Stimulated activated naive CD8-positive, alpha-beta T cell treated with anti-CD3 and anti-CD28 coated beads, Interleukin-15, Interleukin-2, amounts not matched to agents 100 ng/mL and 50 ng/mL, for 24 hours (primary cell): Measurements from ENCODE around the gene RAB31.
A peak's percentile ranks its signal among the peaks of the same experiment; 100 is the strongest.

Source experiments
- H3K27ac Mint-ChIP-seq: one replicate; pipeline ENCODE4 v1.8.0; 2021; ENCODE audit warnings: mild to moderate bottlenecking, mixed read lengths
- H3K27me3 Mint-ChIP-seq: one replicate; pipeline ENCODE4 v1.8.0; 2021; ENCODE audit warnings: mixed read lengths
- H3K36me3 Mint-ChIP-seq: one replicate; pipeline ENCODE4 v1.8.0; 2021; ENCODE audit warnings: low read depth, mixed read lengths
- H3K4me1 Mint-ChIP-seq: one replicate; pipeline ENCODE4 v1.8.0; 2021; ENCODE audit warnings: low read depth, mixed read lengths
- H3K4me3 Mint-ChIP-seq: one replicate; pipeline ENCODE4 v1.8.0; 2021; ENCODE audit warnings: mild to moderate bottlenecking, mixed read lengths
- H3K9me3 Mint-ChIP-seq: one replicate; pipeline ENCODE4 v1.8.0; 2021; ENCODE audit warnings: mixed read lengths

RAB31 gene

DNA sequence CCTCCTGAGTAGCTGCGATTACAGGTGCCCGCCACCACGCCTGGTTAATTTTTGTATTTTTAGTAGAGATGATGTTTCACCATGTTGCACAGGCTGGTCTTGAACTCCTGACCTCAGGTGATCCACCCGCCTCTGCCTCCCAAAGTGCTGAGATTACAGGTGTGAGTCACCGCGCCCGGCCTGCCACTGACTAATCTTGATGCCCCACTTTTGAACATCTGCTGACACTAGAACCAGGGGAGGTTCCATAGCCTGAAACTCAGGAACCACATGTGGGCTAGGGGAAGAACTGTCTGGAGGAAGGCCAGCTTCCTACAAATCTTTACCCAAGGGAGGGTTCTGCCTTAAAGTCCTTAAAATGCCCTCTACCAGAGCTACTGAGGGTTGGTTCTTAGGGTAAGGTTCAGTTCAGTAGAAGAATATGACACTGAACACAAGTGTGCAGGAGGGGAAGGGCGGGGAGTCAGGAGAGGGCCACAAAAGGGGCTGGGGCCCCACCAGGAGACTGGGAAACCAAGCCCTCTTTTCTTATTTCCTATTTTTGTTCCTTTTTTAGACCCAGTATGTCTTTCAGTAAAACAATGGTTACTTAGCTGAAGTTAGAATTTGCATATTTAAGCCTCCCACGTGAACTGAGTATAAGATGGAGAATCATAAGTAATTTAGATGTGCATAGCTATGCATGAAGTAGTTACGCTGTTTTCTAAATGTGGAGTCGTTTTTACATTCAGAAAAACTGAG lies 6.3 kb upstream of the RAB31 start:
- H3K36me3 Mint-ChIP-seq, result no peaks in the 10 kb centered on the region
- H3K9me3 Mint-ChIP-seq, result no peaks in the 10 kb centered on the region
- H3K4me1 Mint-ChIP-seq, result peaks cover 3% of the 10 kb centered on the region
- H3K27ac Mint-ChIP-seq, result no peak overlapping the region
- peaks cover 38% of the 10 kb centered on the region for H3K27me3 Mint-ChIP-seq
- no peak overlapping the region for H3K4me3 Mint-ChIP-seq

DNA sequence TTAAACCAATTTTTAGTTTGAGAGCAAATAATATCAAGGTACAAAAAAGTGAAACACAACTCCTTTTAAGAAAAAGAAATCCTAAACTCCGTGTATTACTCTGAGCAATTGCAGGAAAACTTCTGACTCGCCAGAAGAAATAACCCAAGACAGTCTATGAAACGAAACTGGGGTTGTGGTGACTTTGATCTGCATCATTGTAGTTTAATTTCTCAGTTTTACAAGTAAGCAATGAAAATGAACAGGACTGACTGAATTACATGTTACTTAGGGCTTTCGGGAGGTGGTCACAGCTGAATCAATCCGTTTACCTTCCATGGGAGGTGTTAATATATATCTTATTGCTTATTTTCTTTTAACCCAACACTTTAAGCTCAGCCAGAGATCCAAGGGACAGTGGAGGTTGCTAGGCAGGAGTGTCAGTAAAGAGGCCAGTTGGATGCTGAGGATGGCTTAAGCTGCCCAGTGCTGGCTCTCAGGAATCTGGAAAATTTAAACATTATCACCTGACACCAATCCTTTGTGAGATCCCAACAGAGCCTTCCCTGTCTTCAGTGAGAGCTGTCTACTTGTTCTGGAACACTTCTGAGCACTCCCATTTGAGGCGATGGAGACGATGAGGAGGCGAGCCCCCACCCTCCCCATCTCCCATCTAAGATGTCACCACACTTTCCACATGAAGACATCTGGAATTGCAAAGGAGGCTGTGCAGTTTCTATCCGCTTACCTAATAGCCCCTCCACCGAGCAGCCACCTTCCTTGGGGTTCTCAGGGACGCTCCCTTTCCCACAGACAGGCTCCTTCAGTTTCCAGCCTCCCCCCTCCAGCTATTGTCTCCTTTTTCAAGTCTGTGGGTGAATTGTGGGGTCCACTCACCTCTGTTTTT lies 3.6 kb upstream of the RAB31 start:
- no peaks in the 10 kb centered on the region for H3K36me3 Mint-ChIP-seq
- peaks cover 9% of the 10 kb centered on the region for H3K4me1 Mint-ChIP-seq
- peaks cover 51% of the 10 kb centered on the region for H3K27me3 Mint-ChIP-seq
- H3K27ac Mint-ChIP-seq, result no peak overlapping the region
- no peak overlapping the region for H3K4me3 Mint-ChIP-seq
- no peaks in the 10 kb centered on the region for H3K9me3 Mint-ChIP-seq

DNA sequence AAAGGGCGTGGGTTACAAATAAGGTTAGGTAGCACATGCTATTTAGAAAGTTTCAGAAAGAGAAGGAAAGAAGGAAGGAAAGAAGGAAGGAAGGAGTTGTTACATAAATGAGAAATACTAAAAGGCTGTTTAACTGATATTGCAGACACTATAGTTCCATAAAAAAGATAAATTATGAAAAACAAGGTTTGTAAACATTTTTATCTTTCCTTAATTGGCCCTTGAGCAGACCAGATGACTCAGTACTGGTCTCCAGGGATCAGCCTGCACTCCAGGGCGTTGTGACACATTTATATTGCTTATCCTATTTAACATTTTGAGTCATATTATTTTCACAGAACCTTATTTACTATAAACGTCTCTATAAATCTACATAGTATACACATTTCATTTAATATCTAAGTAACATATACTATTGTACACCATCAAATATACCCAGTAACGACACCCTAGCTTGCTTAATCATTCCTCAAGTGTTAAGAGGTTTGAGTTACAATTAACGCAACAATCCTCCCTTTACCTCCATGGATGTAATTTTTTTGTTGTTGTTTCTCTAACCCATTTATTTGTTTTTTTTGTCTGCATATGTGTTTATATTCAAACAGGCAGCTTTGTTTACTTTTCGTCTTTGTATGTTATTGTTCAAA lies 2.8 kb upstream of the RAB31 start:
- Mint-ChIP-seq H3K36me3 (no peaks in the 10 kb centered on the region), H3K4me1 (peaks cover 15% of the 10 kb centered on the region), H3K9me3 (no peaks in the 10 kb centered on the region), H3K4me3 (no peak overlapping the region), H3K27me3 (peaks cover 59% of the 10 kb centered on the region), H3K27ac (no peak overlapping the region)

DNA sequence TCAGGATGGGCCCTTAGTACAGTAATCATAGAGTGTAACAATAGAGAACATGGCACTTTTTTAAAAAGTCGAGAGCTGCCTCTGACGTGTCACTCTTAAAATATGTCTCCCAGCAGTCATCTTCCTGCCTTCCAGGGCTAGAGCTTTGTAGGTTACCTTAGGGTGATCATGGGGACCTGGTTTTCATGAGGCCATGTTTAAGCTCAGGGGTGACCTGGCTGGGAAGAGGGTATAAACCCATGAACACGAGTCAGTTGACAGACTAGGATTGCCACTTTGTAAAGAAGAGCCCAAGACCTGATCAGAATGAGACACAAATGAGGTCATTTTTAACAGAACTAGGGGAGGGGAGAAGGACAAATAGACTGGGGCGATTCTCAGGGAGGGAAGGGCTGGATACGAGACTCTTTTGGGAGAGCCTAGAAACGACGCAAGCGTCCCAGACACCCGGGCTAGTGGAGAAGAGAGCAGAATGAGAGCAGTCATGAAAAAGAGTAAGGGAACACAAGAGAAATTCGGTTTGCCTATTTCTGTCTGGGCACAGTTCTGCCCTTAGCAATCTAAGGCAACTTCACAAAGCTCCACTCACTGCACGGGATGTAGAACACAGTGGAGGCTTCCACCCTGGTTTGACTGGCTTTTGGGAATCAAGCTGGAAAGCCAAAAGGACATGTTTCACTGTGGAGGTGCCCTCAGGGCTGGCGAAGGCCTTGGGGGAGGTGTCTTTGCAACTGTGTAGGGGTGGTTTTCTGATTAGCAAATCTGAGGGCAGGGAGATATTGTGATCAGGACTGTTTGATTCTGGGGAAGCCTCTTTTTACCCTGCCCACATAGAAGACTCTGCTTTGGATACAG lies 1.8 kb upstream of the RAB31 start:
- peaks cover 66% of the 10 kb centered on the region for H3K27me3 Mint-ChIP-seq
- no peaks in the 10 kb centered on the region for H3K9me3 Mint-ChIP-seq
- H3K4me3 Mint-ChIP-seq, result no peak overlapping the region
- no peaks in the 10 kb centered on the region for H3K36me3 Mint-ChIP-seq
- no peak overlapping the region for H3K27ac Mint-ChIP-seq
- peaks cover 25% of the 10 kb centered on the region for H3K4me1 Mint-ChIP-seq

DNA sequence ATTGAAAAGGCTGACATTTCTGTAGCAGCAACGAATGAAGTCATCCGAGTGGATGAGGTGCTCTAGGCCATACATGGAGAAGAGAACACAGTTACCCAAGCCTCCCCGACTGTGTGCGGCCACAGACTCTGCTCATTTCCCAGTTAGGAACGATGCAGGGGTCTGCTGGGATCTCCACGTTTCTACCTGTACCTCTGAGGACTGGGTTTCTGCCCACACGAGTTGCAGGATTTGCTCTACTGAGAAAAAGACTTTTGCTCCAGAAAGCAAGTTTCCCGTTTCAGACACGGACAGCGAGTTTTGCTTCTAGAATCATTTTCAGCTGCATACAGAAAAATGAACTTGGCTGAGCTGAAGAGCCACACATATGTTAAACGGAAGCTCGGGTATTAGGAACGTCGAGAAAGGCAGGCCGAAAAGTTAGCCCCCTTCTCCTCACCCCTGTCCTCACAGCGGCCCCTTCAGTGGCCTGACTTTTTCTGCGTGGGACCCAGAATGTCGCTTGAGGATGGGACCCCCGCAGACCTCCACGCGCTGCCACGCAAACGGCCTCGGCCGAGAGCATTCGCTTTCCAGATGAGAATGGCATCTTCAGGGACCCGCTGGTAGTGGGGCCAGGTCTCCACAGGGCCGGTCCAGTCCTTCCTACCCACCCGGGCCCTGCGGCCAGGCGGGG lies 582 bp upstream of the RAB31 start:
- H3K4me1 Mint-ChIP-seq, result peaks cover 27% of the 10 kb centered on the region
- peak overlapping the region; percentile 70 for H3K4me3 Mint-ChIP-seq
- H3K9me3 Mint-ChIP-seq, result no peaks in the 10 kb centered on the region
- no peak overlapping the region for H3K27ac Mint-ChIP-seq
- peaks cover 76% of the 10 kb centered on the region for H3K27me3 Mint-ChIP-seq
- H3K36me3 Mint-ChIP-seq, result no peaks in the 10 kb centered on the region

DNA sequence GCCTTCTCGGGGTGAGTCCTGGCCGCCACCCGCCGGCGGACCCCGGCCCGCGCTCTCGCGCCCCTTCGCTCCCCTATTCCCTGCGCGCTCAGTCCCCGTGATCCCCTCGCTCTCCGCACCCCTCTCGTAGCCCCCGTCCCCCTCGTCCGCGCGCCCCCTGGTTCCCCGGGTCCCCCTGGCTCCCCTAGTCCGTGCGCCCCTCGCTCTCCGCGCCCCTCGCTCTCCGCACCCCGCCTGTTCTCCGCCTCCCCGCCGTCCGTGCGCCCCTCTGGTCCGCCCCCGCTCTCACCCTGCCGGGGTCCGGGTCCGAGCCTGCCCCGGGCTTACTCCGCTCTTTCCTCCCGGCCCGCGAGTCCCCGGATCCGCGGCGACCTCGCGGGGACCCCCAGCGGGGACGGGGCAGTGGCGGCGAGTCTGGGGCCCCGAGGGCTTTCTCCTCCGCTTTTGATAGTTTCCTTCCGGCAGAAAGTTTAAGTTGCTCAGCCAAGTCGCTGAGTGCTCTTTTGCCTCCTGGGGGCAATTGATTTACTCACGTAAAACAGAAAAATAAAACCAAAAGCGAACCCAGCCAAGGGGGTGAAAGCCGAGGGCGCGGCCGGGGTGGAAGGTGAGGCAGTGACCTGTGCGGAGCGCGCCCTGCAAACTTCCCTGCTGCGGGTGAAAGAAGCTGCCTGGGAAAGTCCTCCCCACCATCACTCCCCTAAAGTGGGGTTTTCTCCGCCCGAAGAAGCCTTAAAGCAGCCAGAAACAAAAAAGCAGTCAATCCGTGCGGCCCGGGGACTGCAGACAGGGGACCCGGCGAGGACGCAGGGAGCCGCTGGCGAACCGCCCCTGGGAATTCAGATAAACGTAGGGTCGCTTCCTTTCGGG lies 568 bp downstream of the RAB31 start:
- Mint-ChIP-seq H3K27me3 (peaks cover 83% of the 10 kb centered on the region), H3K4me1 (peaks cover 27% of the 10 kb centered on the region), H3K27ac (no peak overlapping the region), H3K9me3 (no peaks in the 10 kb centered on the region), H3K36me3 (no peaks in the 10 kb centered on the region), H3K4me3 (peak overlapping the region; percentile 82)

DNA sequence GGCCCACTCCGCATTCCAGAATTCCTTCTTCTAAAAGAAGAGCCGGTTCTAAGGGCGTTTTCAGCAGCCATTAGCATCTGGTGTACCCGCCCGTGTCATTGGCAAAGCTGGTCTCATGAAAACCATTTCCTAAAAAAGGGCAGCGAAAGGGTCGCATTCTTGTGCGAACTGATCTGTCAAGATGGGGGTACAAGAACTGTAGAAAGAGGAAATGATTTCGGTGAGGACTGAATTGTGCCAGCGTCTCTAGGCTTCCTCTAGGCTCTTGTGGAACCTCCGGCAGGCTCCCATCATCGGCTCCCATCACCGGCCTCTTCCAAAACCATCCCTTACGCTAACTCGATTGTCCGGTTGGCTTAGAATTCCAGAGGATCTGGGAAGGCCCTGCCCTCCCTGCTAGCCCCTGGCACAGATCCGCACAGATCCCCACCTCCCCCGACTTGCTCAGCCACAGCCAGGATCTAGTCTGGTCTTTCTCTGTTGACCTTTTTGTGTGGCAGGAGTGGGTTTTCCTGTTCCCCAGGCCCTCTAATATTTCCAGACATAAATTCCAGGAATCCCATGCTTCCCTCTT lies 1.3 kb downstream of the RAB31 start:
- Mint-ChIP-seq H3K4me1 (peaks cover 27% of the 10 kb centered on the region), H3K36me3 (no peaks in the 10 kb centered on the region), H3K27ac (no peak overlapping the region), H3K27me3 (peaks cover 79% of the 10 kb centered on the region), H3K9me3 (no peaks in the 10 kb centered on the region), H3K4me3 (peak overlapping the region; percentile 82)

DNA sequence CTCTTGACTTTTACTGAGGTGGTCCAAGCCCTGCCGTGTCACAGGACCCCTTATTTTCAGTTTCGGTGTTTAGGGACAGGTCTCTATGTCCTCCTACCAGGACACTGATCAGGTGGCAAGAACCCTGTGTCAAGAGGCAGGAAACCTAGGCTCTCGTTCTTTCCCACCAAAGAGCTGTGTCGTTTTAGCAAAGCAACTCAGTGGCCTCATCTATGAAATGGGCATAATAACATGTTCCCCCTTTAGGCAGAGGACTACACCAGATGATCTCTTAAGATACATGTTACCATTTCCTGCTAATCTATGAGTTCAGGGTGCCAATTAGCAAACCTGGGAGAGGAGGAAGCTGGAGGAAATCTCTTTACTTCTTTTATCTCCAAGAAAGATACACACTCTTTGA lies 1.9 kb downstream of the RAB31 start:
- H3K9me3 Mint-ChIP-seq, result no peaks in the 10 kb centered on the region
- peaks cover 27% of the 10 kb centered on the region for H3K4me1 Mint-ChIP-seq
- no peak overlapping the region for H3K27ac Mint-ChIP-seq
- no peaks in the 10 kb centered on the region for H3K36me3 Mint-ChIP-seq
- H3K27me3 Mint-ChIP-seq, result peaks cover 79% of the 10 kb centered on the region
- peak overlapping the region; percentile 25 for H3K4me3 Mint-ChIP-seq

DNA sequence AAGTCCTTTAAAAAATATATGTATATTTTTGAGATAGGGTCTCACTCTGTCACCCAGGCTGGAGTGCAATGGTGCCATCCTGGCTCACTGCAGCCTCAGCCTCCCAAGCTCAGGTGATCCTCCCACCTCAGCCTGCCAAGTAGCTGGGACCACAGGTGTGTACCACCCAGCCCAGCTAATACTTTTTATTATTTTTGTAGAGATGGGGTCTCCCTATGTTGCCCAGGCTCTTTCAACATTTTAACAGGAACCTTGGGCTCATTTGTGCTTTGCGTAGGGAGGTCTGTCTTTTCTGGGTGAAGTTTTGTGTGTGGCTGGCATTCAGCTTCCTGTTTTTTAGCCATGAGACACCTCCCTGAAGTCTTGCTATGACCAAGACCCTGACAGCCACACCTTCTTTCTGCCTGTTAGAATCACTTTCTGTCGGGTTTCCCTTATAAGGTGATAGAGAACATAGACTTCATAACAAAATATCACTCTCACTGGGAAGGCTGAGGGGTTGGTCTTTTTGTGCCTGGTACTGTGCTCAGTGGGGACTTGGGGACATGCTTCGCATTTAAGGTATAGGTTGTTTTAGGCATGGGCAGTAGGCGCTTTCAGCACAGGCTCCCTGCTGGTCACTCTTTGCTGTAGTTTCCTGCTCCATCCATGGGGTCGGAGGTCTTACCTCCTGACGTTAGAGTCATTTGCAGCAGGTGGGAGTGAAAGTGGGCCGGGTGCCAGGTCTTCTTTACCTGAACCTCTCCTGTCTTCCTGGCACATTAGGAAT lies 3.4 kb downstream of the RAB31 start:
- H3K4me1 Mint-ChIP-seq, result peaks cover 27% of the 10 kb centered on the region
- H3K4me3 Mint-ChIP-seq, result no peak overlapping the region
- H3K27ac Mint-ChIP-seq, result peak overlapping the region; percentile 21
- no peaks in the 10 kb centered on the region for H3K36me3 Mint-ChIP-seq
- H3K27me3 Mint-ChIP-seq, result peaks cover 72% of the 10 kb centered on the region
- no peaks in the 10 kb centered on the region for H3K9me3 Mint-ChIP-seq

DNA sequence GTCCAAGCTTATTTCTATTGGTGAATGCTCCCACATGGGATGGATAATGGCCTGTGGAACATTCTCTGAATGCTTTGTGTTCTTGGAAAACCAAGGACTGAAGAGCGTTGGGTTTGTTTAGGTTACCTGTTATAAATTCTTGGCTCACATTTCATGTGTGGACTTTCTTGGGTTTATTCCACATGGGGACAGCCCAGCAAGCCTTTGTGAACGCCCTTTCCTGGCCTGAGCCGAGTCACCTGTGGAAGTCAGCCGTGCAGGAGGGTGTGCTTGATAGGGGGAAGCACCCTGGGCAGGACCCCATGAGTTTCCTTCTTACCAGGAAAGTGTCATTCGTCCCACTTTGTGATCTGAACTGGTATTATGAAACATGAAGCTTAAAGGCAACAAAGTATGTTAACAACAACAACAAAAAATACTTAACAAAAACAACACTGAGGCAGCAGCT lies 4.1 kb downstream of the RAB31 start:
- Mint-ChIP-seq H3K27me3 (peaks cover 69% of the 10 kb centered on the region), H3K4me3 (no peak overlapping the region), H3K27ac (no peak overlapping the region)

DNA sequence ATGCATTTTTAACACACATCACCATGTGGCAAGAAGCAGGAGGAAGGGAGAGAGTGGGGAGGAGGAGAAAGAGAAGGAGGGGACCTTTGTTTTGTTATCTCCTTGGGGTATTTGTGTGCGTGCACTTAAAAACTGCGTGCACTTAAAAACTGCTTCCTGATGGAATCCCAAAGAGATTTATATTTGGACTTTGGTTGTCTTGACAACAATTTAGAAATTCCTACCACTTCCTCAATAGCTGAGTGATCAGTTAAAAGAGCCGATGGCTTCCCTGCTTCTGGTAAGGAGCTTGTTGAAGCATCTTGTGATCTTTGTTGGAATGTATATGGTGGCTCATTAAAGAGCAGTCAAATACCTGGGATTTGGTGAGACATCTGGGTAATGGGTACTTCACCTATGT lies 4.5 kb downstream of the RAB31 start:
- Mint-ChIP-seq H3K36me3 (no peaks in the 10 kb centered on the region), H3K4me1 (peaks cover 27% of the 10 kb centered on the region), H3K27ac (no peak overlapping the region), H3K27me3 (peaks cover 69% of the 10 kb centered on the region), H3K9me3 (no peaks in the 10 kb centered on the region), H3K4me3 (no peak overlapping the region)

More for the DNA sequence above, 4.1 kb downstream of the RAB31 start:
- Mint-ChIP-seq H3K4me1 (peaks cover 27% of the 10 kb centered on the region), H3K36me3 (no peaks in the 10 kb centered on the region), H3K9me3 (no peaks in the 10 kb centered on the region)

DNA sequence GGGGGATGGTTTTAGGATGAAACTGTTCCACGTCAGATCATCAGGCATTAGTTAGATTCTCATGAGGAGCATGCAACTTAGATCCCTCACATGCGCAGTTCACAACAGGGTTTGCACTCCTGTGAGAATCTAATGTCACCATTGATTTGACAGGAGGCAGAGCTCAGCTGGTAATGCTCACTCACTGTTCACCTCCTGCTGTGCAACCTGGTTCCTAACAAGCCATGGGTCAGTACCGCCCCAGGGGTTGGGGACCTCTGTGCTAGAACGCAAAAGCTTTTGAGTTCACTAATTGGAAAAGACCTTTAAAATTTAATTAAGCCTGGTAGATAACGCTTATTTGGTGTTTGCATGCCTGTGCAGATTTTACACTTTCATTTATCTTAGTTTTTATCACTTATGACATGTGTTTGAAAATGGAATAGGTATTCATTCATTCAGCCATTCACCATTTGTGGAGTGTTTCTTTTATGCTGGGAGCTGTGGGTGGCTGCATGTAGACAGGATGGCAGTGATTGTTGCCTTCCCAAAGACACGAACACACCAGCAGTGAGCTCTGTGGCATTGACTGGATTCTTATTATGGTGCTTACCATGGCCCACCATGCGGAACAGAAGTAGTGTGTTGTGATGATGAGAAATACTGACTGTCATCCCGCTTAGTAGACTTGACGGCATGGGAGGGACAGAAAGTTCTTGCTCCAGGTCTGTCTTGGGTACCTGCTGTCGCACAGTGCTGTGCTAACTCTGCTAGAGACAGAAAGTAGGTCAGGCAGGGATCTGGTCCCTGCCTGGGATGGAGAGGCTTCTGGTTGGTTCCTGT lies 6.4 kb downstream of the RAB31 start:
- H3K4me1 Mint-ChIP-seq, result peaks cover 21% of the 10 kb centered on the region
- no peaks in the 10 kb centered on the region for H3K36me3 Mint-ChIP-seq
- no peak overlapping the region for H3K4me3 Mint-ChIP-seq
- peaks cover 59% of the 10 kb centered on the region for H3K27me3 Mint-ChIP-seq
- H3K27ac Mint-ChIP-seq, result no peak overlapping the region
- no peaks in the 10 kb centered on the region for H3K9me3 Mint-ChIP-seq
